ENCODE measurements around the gene SRRM1. TPM values are rescaled to one million over a fixed set of nuclear protein-coding genes. Genes with fewer than 3 reads are reported as not detected.

SRRM1 gene
- total and polyA plus RNA-seq, 10 of the 15 experiments (the other 5 are each of a cell fraction or from before 2014, with no cell fraction given) = 36.8 to 285 (median 126) TPM

DNA sequence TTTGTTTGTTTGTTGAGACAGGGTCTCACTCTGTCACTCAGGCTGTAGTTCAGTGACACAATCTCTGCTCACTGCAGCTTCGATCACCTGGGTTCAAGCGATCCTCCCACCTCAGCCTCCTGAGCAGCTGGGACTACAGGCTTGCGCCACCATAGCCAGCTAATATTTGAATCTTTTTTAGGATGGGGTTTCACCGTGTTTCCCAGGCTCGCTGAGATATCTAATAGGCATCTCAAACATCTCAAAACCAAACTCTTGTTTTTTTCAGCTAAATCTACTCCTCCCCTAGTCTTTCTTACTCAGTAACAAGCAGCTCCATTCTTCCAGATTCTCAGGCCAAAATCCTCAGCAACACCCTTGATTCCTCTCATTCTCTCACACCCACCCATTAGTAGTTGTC, 22.0 kb upstream of the SRRM1 start (continued):
- TF ChIP-seq, protein P1, sequence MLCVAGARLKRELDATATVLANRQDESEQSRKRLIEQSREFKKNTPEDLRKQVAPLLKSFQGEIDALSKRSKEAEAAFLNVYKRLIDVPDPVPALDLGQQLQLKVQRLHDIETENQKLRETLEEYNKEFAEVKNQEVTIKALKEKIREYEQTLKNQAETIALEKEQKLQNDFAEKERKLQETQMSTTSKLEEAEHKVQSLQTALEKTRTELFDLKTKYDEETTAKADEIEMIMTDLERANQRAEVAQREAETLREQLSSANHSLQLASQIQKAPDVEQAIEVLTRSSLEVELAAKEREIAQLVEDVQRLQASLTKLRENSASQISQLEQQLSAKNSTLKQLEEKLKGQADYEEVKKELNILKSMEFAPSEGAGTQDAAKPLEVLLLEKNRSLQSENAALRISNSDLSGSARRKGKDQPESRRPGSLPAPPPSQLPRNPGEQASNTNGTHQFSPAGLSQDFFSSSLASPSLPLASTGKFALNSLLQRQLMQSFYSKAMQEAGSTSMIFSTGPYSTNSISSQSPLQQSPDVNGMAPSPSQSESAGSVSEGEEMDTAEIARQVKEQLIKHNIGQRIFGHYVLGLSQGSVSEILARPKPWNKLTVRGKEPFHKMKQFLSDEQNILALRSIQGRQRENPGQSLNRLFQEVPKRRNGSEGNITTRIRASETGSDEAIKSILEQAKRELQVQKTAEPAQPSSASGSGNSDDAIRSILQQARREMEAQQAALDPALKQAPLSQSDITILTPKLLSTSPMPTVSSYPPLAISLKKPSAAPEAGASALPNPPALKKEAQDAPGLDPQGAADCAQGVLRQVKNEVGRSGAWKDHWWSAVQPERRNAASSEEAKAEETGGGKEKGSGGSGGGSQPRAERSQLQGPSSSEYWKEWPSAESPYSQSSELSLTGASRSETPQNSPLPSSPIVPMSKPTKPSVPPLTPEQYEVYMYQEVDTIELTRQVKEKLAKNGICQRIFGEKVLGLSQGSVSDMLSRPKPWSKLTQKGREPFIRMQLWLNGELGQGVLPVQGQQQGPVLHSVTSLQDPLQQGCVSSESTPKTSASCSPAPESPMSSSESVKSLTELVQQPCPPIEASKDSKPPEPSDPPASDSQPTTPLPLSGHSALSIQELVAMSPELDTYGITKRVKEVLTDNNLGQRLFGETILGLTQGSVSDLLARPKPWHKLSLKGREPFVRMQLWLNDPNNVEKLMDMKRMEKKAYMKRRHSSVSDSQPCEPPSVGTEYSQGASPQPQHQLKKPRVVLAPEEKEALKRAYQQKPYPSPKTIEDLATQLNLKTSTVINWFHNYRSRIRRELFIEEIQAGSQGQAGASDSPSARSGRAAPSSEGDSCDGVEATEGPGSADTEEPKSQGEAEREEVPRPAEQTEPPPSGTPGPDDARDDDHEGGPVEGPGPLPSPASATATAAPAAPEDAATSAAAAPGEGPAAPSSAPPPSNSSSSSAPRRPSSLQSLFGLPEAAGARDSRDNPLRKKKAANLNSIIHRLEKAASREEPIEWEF (IDR thresholded peaks at IDR 0.05; ENCODE audit: insufficient replicate concordance, low read depth, low read length) = no peak
- TF ChIP-seq, protein P2, sequence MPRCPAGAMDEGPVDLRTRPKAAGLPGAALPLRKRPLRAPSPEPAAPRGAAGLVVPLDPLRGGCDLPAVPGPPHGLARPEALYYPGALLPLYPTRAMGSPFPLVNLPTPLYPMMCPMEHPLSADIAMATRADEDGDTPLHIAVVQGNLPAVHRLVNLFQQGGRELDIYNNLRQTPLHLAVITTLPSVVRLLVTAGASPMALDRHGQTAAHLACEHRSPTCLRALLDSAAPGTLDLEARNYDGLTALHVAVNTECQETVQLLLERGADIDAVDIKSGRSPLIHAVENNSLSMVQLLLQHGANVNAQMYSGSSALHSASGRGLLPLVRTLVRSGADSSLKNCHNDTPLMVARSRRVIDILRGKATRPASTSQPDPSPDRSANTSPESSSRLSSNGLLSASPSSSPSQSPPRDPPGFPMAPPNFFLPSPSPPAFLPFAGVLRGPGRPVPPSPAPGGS (IDR thresholded peaks at IDR 0.05; ENCODE audit: borderline replicate concordance, insufficient read depth, low read depth, low read length, poor library complexity, severe bottlenecking) = no peak
- TF ChIP-seq SIX5 (IDR thresholded peaks at IDR 0.05; ENCODE audit: low read depth, low read length, severe bottlenecking) = no peak
- TF ChIP-seq RB1 (IDR thresholded peaks at IDR 0.05; ENCODE audit: borderline replicate concordance) = no peak
- TF ChIP-seq BMI1 (IDR thresholded peaks at IDR 0.05; ENCODE audit: borderline replicate concordance) = no peak
- no peak for TF ChIP-seq POLR2A (IDR thresholded peaks at IDR 0.05; ENCODE audit: low read depth, low read length)

DNA sequence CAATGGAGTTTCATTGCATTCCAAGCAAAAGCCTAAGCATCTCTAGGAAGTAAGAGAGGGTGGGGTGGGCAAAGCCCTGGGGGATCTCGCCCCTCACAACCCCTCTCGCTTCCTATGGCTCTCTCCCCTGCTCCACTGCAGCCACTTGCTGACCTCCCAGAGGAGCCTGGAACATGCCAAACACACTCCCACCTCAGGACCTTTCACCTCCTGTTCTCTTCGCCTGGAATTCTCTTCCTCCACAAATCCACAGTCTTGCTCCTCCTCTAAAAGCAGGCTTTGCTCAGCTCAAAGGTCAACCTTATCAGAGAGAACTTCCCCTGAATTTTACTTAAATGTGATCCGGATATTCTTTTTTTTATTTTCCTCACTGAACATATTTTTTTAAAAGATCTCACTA, 20.9 kb upstream of the SRRM1 start:
- in situ Hi-C loops (cut with MboI) = no loop called here

More for the DNA sequence above, 20.9 kb upstream of the SRRM1 start:
- no peaks in the 10 kb centered on the region for H3K36me3 ChIP-seq (ENCODE audit: control insufficient read depth in 2 of 2, insufficient read depth in 2 of 2, low read length in 1 of 2)
- ChIA-PET POLR2A (no interaction called here), CTCF (no interaction called here), RAD21 (ENCODE audit: unreplicated experiment) (no interaction called here), SMC1A (ENCODE audit: uncharacterized antibody, unreplicated experiment) (interaction anchor here (0.6 kb wide), 1 partner anchor 62 kb away, joined by 3 read pairs; no protein-coding TSS in a partner anchor)
- DNase-seq (ENCODE audit: low read depth, low spot score) (no peak), ATAC-seq (no peak), FAIRE-seq (no peak)
- H3K27ac ChIP-seq (ENCODE audit: control insufficient read depth, insufficient read depth) = no peak overlapping the region
- H3K4me1 ChIP-seq (ENCODE audit: control insufficient read depth, insufficient read depth, low read length) = no peaks in the 10 kb centered on the region
- H2AFZ ChIP-seq (ENCODE audit: control insufficient read depth, low read depth, low read length) = no peak overlapping the region
- no peak overlapping the region for H3K9ac ChIP-seq (ENCODE audit: control insufficient read depth, insufficient read depth, low read length)
- intact Hi-C loops (cut with micrococcal nuclease; ENCODE audit: unreplicated experiment) = no loop called here
- no peaks in the 10 kb centered on the region for H3K79me2 ChIP-seq (ENCODE audit: control insufficient read depth, insufficient read depth, low read length)
- WGBS (ENCODE audit: insufficient coverage, insufficient replicate concordance, low lambda C conversion rate, missing lambda C conversion rate) = 24% methylated on average over 4 of the region's 4 CpGs
- no peak overlapping the region for H3K4me2 ChIP-seq (ENCODE audit: control insufficient read depth, insufficient read depth)
- no peaks in the 10 kb centered on the region for H3K9me3 ChIP-seq (replicated peaks; ENCODE audit: control insufficient read depth, insufficient read depth, low read length)
- H3K27me3 ChIP-seq (replicated peaks in 1 of 2; ENCODE audit: control insufficient read depth in 2 of 2, insufficient read depth in 2 of 2, low read length in 1 of 2) = peaks cover 0 to 1% of the 10 kb centered on the region in 2 experiments; a peak in 1 of 4 replicates
- no peaks in the 10 kb centered on the region for H4K20me1 ChIP-seq (ENCODE audit: control insufficient read depth, insufficient read depth)
- no peak overlapping the region for H3K4me3 ChIP-seq
- no TSS peak for BruUV-seq (replicated peaks)
- TF ChIP-seq BACH1 (IDR thresholded peaks at IDR 0.05; ENCODE audit: borderline replicate concordance) (no peak), MYB (IDR thresholded peaks at IDR 0.05; ENCODE audit: borderline replicate concordance, low read depth, low read length) (no peak), MXI1 (IDR thresholded peaks at IDR 0.05; ENCODE audit: low read depth, low read length) (no peak), JUNB (IDR thresholded peaks at IDR 0.05) (no peak), EP300 (IDR thresholded peaks at IDR 0.05; ENCODE audit: borderline replicate concordance in 1 of 2, control insufficient read depth in 1 of 2, low read depth in 2 of 2, low read length in 2 of 2) (no peak), HDAC2 (IDR thresholded peaks at IDR 0.05) (no peak)
